OCI-LY1 (cell line): ENCODE measurements around the gene RSF1.

Experiments
- H2AFZ ChIP-seq: fragments of 200-600 bp; sonication (generic), shearing (Covaris generic); 2 replicates; pipeline ENCODE4 v1.6.0; 2014; ENCODE audit warnings: antibody characterized with exemption, mild to moderate bottlenecking, low read length
- H3F3A ChIP-seq: fragments of 200-600 bp; sonication (generic), shearing (Covaris generic); 2 replicates; pipeline ENCODE4 v1.6.0; 2014; ENCODE audit warnings: mild to moderate bottlenecking, antibody characterized with exemption, low read length, moderate library complexity; ENCODE audit not compliant: insufficient read depth
- H3K27ac ChIP-seq: fragments of 200-600 bp; sonication (generic); 2 replicates; pipeline ENCODE4 v1.5.1; 2014; ENCODE audit warnings: low read length, mixed run types, mild to moderate bottlenecking, low read depth; ENCODE audit not compliant: poor library complexity, severe bottlenecking
- H3K27me3 ChIP-seq: fragments of 200-600 bp; sonication (generic); 2 replicates; pipeline ENCODE4 v1.6.0; 2014; ENCODE audit warnings: antibody characterized with exemption, mild to moderate bottlenecking, low read length, moderate library complexity; ENCODE audit not compliant: insufficient read depth
- H3K36me3 ChIP-seq: fragments of 200-600 bp; sonication (generic); 2 replicates; pipeline ENCODE4 v1.6.1; 2014; ENCODE audit warnings: mild to moderate bottlenecking, antibody characterized with exemption, low read length, moderate library complexity, mixed read lengths; ENCODE audit not compliant: insufficient read depth
- H3K4me1 ChIP-seq: fragments of 200-600 bp; sonication (generic); 2 replicates; pipeline ENCODE4 v1.5.1; 2014; ENCODE audit warnings: mild to moderate bottlenecking, low read length, moderate library complexity; ENCODE audit not compliant: insufficient read depth, severe bottlenecking
- H3K4me2 ChIP-seq: fragments of 200-600 bp; sonication (generic), shearing (Covaris generic); 2 replicates; pipeline ENCODE4 v1.6.1; 2014; ENCODE audit warnings: low read length
- H3K4me3 ChIP-seq: fragments of 200-600 bp; sonication (generic); 2 replicates; pipeline ENCODE4 v1.5.1; 2014; ENCODE audit warnings: low read length, low read depth, mild to moderate bottlenecking, mixed read lengths; ENCODE audit not compliant: poor library complexity, severe bottlenecking
- H3K79me2 ChIP-seq: fragments of 200-600 bp; shearing (Covaris generic); 2 replicates; pipeline ENCODE4 v1.6.1; 2016; ENCODE audit warnings: mixed run types, low read length, mixed read lengths; ENCODE audit not compliant: insufficient read depth
- H3K9ac ChIP-seq: fragments of 200-600 bp; sonication (generic), shearing (Covaris generic); 2 replicates; pipeline ENCODE4 v1.6.1; 2014; ENCODE audit warnings: mild to moderate bottlenecking, low read length, mixed read lengths
- H3K9me2 ChIP-seq: fragments of 200-600 bp; sonication (generic), shearing (Covaris generic); 2 replicates; pipeline ENCODE4 v1.6.1; 2014; ENCODE audit warnings: low read depth, mild to moderate bottlenecking, low read length, mixed read lengths
- H3K9me3 ChIP-seq: fragments of 200-600 bp; shearing (Covaris generic); 2 replicates; pipeline ENCODE4 v1.6.1; 2014; ENCODE audit warnings: low read length, mixed read lengths
- H4K20me1 ChIP-seq: fragments of 200-600 bp; sonication (generic), shearing (Covaris generic); 2 replicates; pipeline ENCODE4 v1.6.0; 2016; ENCODE audit warnings: mild to moderate bottlenecking, low read length; ENCODE audit not compliant: insufficient read depth
- EZH2 ChIP-seq: fragments of 200-600 bp; sonication (generic), shearing (Covaris generic); IDR thresholded peaks from 2 replicates; pipeline ENCODE4 v1.8.0; 2017; ENCODE audit warnings: borderline replicate concordance, mixed run types, mild to moderate bottlenecking, antibody characterized with exemption, low read length, moderate library complexity, mixed read lengths
- TF ChIP-seq, protein P1 (sequence below): fragments of 200-600 bp; sonication (generic), shearing (Covaris generic); IDR thresholded peaks from 2 replicates; pipeline ENCODE4 v1.5.1; 2017; ENCODE audit warnings: mild to moderate bottlenecking, antibody characterized with exemption, low read length, moderate library complexity, mixed read lengths

Gene RSF1

DNA sequence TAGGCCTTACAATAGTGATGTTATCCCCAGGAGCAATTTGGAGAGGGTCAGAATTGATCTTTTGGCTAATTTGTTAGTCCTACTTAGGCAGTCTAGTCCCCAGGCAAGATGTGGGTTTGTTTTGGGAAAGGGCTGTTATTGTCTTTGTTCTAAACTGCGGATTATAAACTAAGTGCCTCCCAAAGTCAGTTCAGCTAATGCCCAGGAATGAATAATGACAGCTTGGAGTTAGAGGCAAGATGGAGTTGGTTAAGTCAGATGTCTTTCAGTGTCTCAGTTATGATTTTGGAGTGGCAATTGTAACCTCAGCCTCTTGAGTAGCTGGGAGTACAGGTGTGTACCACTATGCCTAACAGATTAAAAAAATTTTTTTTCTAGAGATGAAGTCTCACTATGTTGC, 175.6 kb downstream of the RSF1 start:
- H3K4me3 ChIP-seq: no peak overlapping the region
- H3K27ac ChIP-seq: no peak overlapping the region
- H3F3A ChIP-seq: no peaks in the 10 kb centered on the region
- H3K4me2 ChIP-seq: no peak overlapping the region
- H3K9me2 ChIP-seq: no peaks in the 10 kb centered on the region
- H3K9ac ChIP-seq: no peak overlapping the region
- no peaks in the 10 kb centered on the region for H3K79me2 ChIP-seq
- no peaks in the 10 kb centered on the region for H3K9me3 ChIP-seq
- no peaks in the 10 kb centered on the region for H3K36me3 ChIP-seq
- H4K20me1 ChIP-seq: no peaks in the 10 kb centered on the region
- H2AFZ ChIP-seq: no peak overlapping the region
- peaks cover 5% of the 10 kb centered on the region for H3K4me1 ChIP-seq
- TF ChIP-seq EZH2: no peak
- TF ChIP-seq, protein P1, sequence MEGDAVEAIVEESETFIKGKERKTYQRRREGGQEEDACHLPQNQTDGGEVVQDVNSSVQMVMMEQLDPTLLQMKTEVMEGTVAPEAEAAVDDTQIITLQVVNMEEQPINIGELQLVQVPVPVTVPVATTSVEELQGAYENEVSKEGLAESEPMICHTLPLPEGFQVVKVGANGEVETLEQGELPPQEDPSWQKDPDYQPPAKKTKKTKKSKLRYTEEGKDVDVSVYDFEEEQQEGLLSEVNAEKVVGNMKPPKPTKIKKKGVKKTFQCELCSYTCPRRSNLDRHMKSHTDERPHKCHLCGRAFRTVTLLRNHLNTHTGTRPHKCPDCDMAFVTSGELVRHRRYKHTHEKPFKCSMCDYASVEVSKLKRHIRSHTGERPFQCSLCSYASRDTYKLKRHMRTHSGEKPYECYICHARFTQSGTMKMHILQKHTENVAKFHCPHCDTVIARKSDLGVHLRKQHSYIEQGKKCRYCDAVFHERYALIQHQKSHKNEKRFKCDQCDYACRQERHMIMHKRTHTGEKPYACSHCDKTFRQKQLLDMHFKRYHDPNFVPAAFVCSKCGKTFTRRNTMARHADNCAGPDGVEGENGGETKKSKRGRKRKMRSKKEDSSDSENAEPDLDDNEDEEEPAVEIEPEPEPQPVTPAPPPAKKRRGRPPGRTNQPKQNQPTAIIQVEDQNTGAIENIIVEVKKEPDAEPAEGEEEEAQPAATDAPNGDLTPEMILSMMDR: no peak
- H3K27me3 ChIP-seq: no peaks in the 10 kb centered on the region

GRCh38 chr11:77642228-77642627, 178.3 kb downstream of the RSF1 start:
- Histone ChIP-seq H3K4me3 (no peak overlapping the region), H3K36me3 (no peaks in the 10 kb centered on the region), H3K9ac (no peak overlapping the region), H3K79me2 (peaks cover 2% of the 10 kb centered on the region), H4K20me1 (no peaks in the 10 kb centered on the region), H3K9me2 (no peaks in the 10 kb centered on the region), H3K27me3 (no peaks in the 10 kb centered on the region), H3K27ac (no peak overlapping the region), H2AFZ (no peak overlapping the region), H3K4me1 (peaks cover 11% of the 10 kb centered on the region), H3F3A (no peaks in the 10 kb centered on the region), H3K4me2 (no peak overlapping the region), H3K9me3 (no peaks in the 10 kb centered on the region)
- TF ChIP-seq EZH2: no peak
- TF ChIP-seq, protein P1: no peak

GRCh38 chr11:77637345-77638165, 183.0 kb downstream of the RSF1 start, which contains the start of gene CLNS1A:
Gene CLNS1A, minus strand, starts transcription at chr11:77637794. Its CDS starts 80 bp downstream, at chr11:77637714.
- peaks cover 19% of the 10 kb centered on the region for H3K4me1 ChIP-seq
- no peaks in the 10 kb centered on the region for H3K9me3 ChIP-seq
- no peaks in the 10 kb centered on the region for H3F3A ChIP-seq
- no peaks in the 10 kb centered on the region for H3K27me3 ChIP-seq
- H3K27ac ChIP-seq: peak within 1 kb of the TSS; percentile 48
- H2AFZ ChIP-seq: peak within 1 kb of the TSS; percentile 36
- H4K20me1 ChIP-seq: no peaks in the 10 kb centered on the region
- H3K4me2 ChIP-seq: peak within 1 kb of the TSS; percentile 86
- no peaks in the 10 kb centered on the region for H3K9me2 ChIP-seq
- TF ChIP-seq EZH2: no peak
- TF ChIP-seq, protein P1: no peak
- H3K79me2 ChIP-seq: peaks cover 44% of the 10 kb centered on the region
- peaks cover 22% of the 10 kb centered on the region for H3K36me3 ChIP-seq
- peak within 1 kb of the TSS; percentile 87 for H3K4me3 ChIP-seq
- H3K9ac ChIP-seq: peak within 1 kb of the TSS; percentile 85
